ENCODE measurements around the gene ZNF587B.
"Not testable (repeated sequence)": the region's sequence is repeated elsewhere in the genome, so short reads cannot be mapped to it uniquely, and the experiment has no call there.

ZNF587B gene

GRCh38 chr19:57854117-57854516 is 24.0 kb downstream of the ZNF587B start:
- no CpG with 5 or more reads among the region's 2 CpGs for WGBS (ENCODE audit: extremely low coverage, insufficient coverage, insufficient read length)
- DNase-seq; H3K18ac ChIP-seq (ENCODE audit: low read length): not testable (repeated sequence)

GRCh38 chr19:57862351-57862750 is 32.3 kb downstream of the ZNF587B start:
- not testable (repeated sequence) for H3K18ac ChIP-seq (ENCODE audit: low read length); H2AK5ac ChIP-seq (ENCODE audit: low read length); H3K4me3 ChIP-seq (ENCODE audit: low read depth, low read length); H2BK5ac ChIP-seq (ENCODE audit: low read depth, low read length, poor library complexity); H3K27me3 ChIP-seq (ENCODE audit: insufficient read depth, low read length); H2AFZ ChIP-seq (ENCODE audit: insufficient read depth, low read length, poor library complexity); H3K14ac ChIP-seq (ENCODE audit: low read length); H3K4me1 ChIP-seq (ENCODE audit: control insufficient read depth in 1 of 2, insufficient read depth in 2 of 2, low read length in 2 of 2); DNase-seq; H3K23ac ChIP-seq (ENCODE audit: low read length); H2BK120ac ChIP-seq (ENCODE audit: insufficient read depth, low read length, poor library complexity); H3K79me1 ChIP-seq (ENCODE audit: low read length); H3K4ac ChIP-seq (ENCODE audit: low read depth, low read length); H4K8ac ChIP-seq (ENCODE audit: low read depth, low read length); H3K9ac ChIP-seq (ENCODE audit: low read length); H3K9me3 ChIP-seq (ENCODE audit: insufficient read depth, low read depth, low read length); H3K4me2 ChIP-seq (ENCODE audit: low read length); H4K91ac ChIP-seq (ENCODE audit: low read depth, low read length); H2BK12ac ChIP-seq (ENCODE audit: low read length); H3K79me2 ChIP-seq (ENCODE audit: control insufficient read depth, insufficient read depth, low read length, poor library complexity); H4K12ac ChIP-seq (ENCODE audit: low read depth, low read length); H3K27ac ChIP-seq (ENCODE audit: low read depth, low read length)
- H3K36me3 ChIP-seq (ENCODE audit: control insufficient read depth in 1 of 2, insufficient read depth in 2 of 2, low read length in 2 of 2): peaks cover 54 to 62% of the 10 kb centered on the region in 2 experiments
- no CpG with 5 or more reads among the region's 3 CpGs for WGBS (ENCODE audit: extremely low coverage, insufficient coverage, insufficient read length)

More at GRCh38 chr19:57854117-57854516, 24.0 kb downstream of the ZNF587B start:
- H3K4me3 ChIP-seq (ENCODE audit: low read depth, low read length); H3K9ac ChIP-seq (ENCODE audit: low read length); H3K9me3 ChIP-seq (ENCODE audit: insufficient read depth, low read depth, low read length); H3K27ac ChIP-seq (ENCODE audit: low read depth, low read length); H3K4me1 ChIP-seq (ENCODE audit: control insufficient read depth in 1 of 2, insufficient read depth in 2 of 2, low read length in 2 of 2); H4K12ac ChIP-seq (ENCODE audit: low read depth, low read length); H2BK12ac ChIP-seq (ENCODE audit: low read length); H2AFZ ChIP-seq (ENCODE audit: insufficient read depth, low read length, poor library complexity); H4K91ac ChIP-seq (ENCODE audit: low read depth, low read length); H3K4ac ChIP-seq (ENCODE audit: low read depth, low read length); H3K4me2 ChIP-seq (ENCODE audit: low read length); H3K79me2 ChIP-seq (ENCODE audit: control insufficient read depth, insufficient read depth, low read length, poor library complexity); H4K8ac ChIP-seq (ENCODE audit: low read depth, low read length); H3K23ac ChIP-seq (ENCODE audit: low read length); H3K79me1 ChIP-seq (ENCODE audit: low read length); H2AK5ac ChIP-seq (ENCODE audit: low read length); H2BK5ac ChIP-seq (ENCODE audit: low read depth, low read length, poor library complexity); H3K14ac ChIP-seq (ENCODE audit: low read length); H2BK120ac ChIP-seq (ENCODE audit: insufficient read depth, low read length, poor library complexity); H3K27me3 ChIP-seq (ENCODE audit: insufficient read depth, low read length): not testable (repeated sequence)
- H3K36me3 ChIP-seq (ENCODE audit: control insufficient read depth in 1 of 2, insufficient read depth in 2 of 2, low read length in 2 of 2): peaks cover 26 to 43% of the 10 kb centered on the region in 2 experiments

DNA sequence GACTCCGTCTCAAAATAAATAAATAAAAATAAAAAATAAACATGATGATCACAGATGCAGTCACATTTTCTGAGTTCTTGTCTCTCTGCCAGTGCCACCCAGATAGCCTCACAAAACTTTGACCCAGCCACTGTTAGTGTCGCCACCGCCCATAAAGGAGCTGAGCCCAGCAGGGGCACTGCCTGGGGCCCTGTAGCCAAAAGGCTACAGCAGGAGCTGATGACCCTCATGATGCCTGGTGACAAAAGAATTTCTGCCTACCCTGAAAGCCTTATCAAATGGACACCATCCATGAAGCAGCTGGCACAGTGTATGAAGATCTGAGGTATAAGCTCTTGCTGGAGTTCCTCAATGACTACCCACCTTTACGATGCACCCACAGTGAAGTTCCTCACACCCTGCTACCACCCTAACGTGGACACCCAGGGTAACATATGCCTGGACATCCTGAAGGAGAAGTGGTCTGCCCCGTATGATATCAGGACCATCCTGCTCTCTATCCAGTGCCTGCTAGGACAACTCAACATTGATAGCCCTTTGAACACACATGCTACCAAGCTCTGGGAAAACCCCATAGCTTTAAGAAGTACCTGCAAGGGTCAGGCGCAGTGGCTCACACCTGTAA is 37.9 kb downstream of the ZNF587B start:
- DNase-seq: no peak
- Histone ChIP-seq H2BK12ac (ENCODE audit: low read length) (no peak overlapping the region), H3K27me3 (ENCODE audit: insufficient read depth, low read length) (no peaks in the 10 kb centered on the region), H3K79me1 (ENCODE audit: low read length) (no peaks in the 10 kb centered on the region), H4K12ac (ENCODE audit: low read depth, low read length) (no peak overlapping the region), H2AFZ (ENCODE audit: insufficient read depth, low read length, poor library complexity) (no peak overlapping the region), H2BK120ac (ENCODE audit: insufficient read depth, low read length, poor library complexity) (no peak overlapping the region), H3K27ac (ENCODE audit: low read depth, low read length) (no peak overlapping the region), H4K91ac (ENCODE audit: low read depth, low read length) (no peak overlapping the region), H3K4me3 (ENCODE audit: low read depth, low read length) (no peak overlapping the region), H3K18ac (ENCODE audit: low read length) (no peak overlapping the region), H2BK5ac (ENCODE audit: low read depth, low read length, poor library complexity) (no peak overlapping the region), H3K9ac (ENCODE audit: low read length) (no peak overlapping the region), H2AK5ac (ENCODE audit: low read length) (no peak overlapping the region), H3K36me3 (ENCODE audit: control insufficient read depth in 1 of 2, insufficient read depth in 2 of 2, low read length in 2 of 2) (peaks cover 32 to 40% of the 10 kb centered on the region in 2 experiments), H3K4me2 (ENCODE audit: low read length) (no peak overlapping the region), H4K8ac (ENCODE audit: low read depth, low read length) (no peak overlapping the region), H3K4ac (ENCODE audit: low read depth, low read length) (no peak overlapping the region), H3K23ac (ENCODE audit: low read length) (no peak overlapping the region), H3K79me2 (ENCODE audit: control insufficient read depth, insufficient read depth, low read length, poor library complexity) (no peaks in the 10 kb centered on the region), H3K9me3 (ENCODE audit: insufficient read depth, low read depth, low read length) (no peaks in the 10 kb centered on the region), H3K4me1 (ENCODE audit: control insufficient read depth in 1 of 2, insufficient read depth in 2 of 2, low read length in 2 of 2) (no peaks in the 10 kb centered on the region), H3K14ac (ENCODE audit: low read length) (no peak overlapping the region)
- no CpG with 5 or more reads among the region's 7 CpGs for WGBS (ENCODE audit: extremely low coverage, insufficient coverage, insufficient read length)

DNA sequence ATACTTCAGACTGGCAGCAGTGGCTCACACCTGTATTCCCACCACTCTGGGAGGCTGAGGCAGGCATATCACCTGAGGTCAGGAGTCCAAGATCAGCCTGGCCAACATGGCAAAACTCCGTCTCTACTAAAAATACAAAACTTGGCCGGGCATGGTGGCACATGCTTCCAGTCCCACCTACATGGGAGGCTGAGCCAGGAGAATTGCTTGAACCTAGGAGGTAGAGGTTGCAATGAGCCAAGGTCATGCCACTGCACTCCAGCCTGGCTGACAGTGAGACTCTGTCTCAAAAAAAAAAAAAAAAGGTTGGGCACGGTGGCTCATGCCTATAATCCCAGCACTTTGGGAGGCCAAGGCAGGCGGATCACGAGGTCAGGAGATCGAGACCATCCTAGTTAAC is 39.6 kb downstream of the ZNF587B start:
- H2BK5ac ChIP-seq (ENCODE audit: low read depth, low read length, poor library complexity); H3K18ac ChIP-seq (ENCODE audit: low read length); H3K79me1 ChIP-seq (ENCODE audit: low read length); H3K4me1 ChIP-seq (ENCODE audit: control insufficient read depth in 1 of 2, insufficient read depth in 2 of 2, low read length in 2 of 2); H3K9ac ChIP-seq (ENCODE audit: low read length); H3K4me2 ChIP-seq (ENCODE audit: low read length); H2AK5ac ChIP-seq (ENCODE audit: low read length); H3K4me3 ChIP-seq (ENCODE audit: low read depth, low read length); H4K12ac ChIP-seq (ENCODE audit: low read depth, low read length); H3K79me2 ChIP-seq (ENCODE audit: control insufficient read depth, insufficient read depth, low read length, poor library complexity); H3K23ac ChIP-seq (ENCODE audit: low read length); H3K9me3 ChIP-seq (ENCODE audit: insufficient read depth, low read depth, low read length); H3K14ac ChIP-seq (ENCODE audit: low read length); H4K91ac ChIP-seq (ENCODE audit: low read depth, low read length); H3K27ac ChIP-seq (ENCODE audit: low read depth, low read length); H2AFZ ChIP-seq (ENCODE audit: insufficient read depth, low read length, poor library complexity); H2BK120ac ChIP-seq (ENCODE audit: insufficient read depth, low read length, poor library complexity); H3K27me3 ChIP-seq (ENCODE audit: insufficient read depth, low read length); DNase-seq; H3K4ac ChIP-seq (ENCODE audit: low read depth, low read length); H4K8ac ChIP-seq (ENCODE audit: low read depth, low read length); H2BK12ac ChIP-seq (ENCODE audit: low read length): not testable (repeated sequence)
- peaks cover 28 to 43% of the 10 kb centered on the region in 2 experiments for H3K36me3 ChIP-seq (ENCODE audit: control insufficient read depth in 1 of 2, insufficient read depth in 2 of 2, low read length in 2 of 2)
- WGBS (ENCODE audit: extremely low coverage, insufficient coverage, insufficient read length): no CpG with 5 or more reads among the region's 6 CpGs

Data from trophoblast cell (in vitro differentiated cells and primary cell).